ENCODE data around the gene ROBO2.

DNA sequence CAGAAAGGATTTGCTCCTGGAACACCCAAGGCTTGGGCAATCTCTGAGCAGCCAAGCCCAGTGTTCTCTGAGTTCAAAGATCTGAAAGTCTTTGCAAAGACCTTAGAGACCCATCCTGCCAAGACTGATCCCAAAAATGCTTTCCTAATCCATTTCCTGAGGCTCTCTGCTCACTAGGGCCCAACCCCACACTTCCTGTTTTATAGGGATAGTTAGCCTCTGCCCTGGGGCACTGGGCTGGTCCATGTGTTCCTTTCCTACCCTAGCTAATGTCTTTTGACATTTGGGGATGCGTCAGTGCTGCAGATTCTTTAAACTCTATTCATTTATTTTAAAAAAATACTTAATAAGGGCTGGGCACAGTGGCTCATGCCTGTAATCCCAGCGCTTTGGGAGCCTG lies 372.7 kb downstream of the ROBO2 start:
- no peak for TF ChIP-seq POLR2A (IDR thresholded peaks at IDR 0.05)
- TF ChIP-seq, protein P1, sequence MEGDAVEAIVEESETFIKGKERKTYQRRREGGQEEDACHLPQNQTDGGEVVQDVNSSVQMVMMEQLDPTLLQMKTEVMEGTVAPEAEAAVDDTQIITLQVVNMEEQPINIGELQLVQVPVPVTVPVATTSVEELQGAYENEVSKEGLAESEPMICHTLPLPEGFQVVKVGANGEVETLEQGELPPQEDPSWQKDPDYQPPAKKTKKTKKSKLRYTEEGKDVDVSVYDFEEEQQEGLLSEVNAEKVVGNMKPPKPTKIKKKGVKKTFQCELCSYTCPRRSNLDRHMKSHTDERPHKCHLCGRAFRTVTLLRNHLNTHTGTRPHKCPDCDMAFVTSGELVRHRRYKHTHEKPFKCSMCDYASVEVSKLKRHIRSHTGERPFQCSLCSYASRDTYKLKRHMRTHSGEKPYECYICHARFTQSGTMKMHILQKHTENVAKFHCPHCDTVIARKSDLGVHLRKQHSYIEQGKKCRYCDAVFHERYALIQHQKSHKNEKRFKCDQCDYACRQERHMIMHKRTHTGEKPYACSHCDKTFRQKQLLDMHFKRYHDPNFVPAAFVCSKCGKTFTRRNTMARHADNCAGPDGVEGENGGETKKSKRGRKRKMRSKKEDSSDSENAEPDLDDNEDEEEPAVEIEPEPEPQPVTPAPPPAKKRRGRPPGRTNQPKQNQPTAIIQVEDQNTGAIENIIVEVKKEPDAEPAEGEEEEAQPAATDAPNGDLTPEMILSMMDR (IDR thresholded peaks at IDR 0.05): no peak
- no peak for TF ChIP-seq POLR2AphosphoS5 (IDR thresholded peaks at IDR 0.05; ENCODE audit: insufficient read depth in 1 of 2, low read depth in 1 of 2)

All from vagina (tissue), 2 donors.